ENCODE data around the gene RPL9. TPM values are rescaled to one million over a fixed set of nuclear protein-coding genes. Genes with fewer than 3 reads are reported as not detected.

Gene RPL9
- total and polyA plus RNA-seq, 2 experiments from 2014 or later, result 2,522 to 4,044 TPM

- Histone ChIP-seq H3K4me1 (ENCODE audit: insufficient read depth) (no peaks in the 10 kb centered on the region), H2AFZ (no peak overlapping the region), H3K4me2 (no peak overlapping the region), H3F3A (replicated peaks; ENCODE audit: low read depth) (no peaks in the 10 kb centered on the region), H3K27me3 (ENCODE audit: insufficient read depth) (no peaks in the 10 kb centered on the region), H3K9me2 (ENCODE audit: insufficient read depth) (no peaks in the 10 kb centered on the region), H4K20me1 (replicated peaks; ENCODE audit: insufficient read depth) (no peaks in the 10 kb centered on the region), H3K27ac (ENCODE audit: low read depth) (no peak overlapping the region), H3K79me2 (replicated peaks; ENCODE audit: insufficient read depth) (no peaks in the 10 kb centered on the region), H3K36me3 (ENCODE audit: insufficient read depth) (no peaks in the 10 kb centered on the region), H3K4me3 (no peak overlapping the region)
- Mint-ChIP-seq H3K36me3 (ENCODE audit: low read depth) (no peaks in the 10 kb centered on the region), H3K4me3 (no peak overlapping the region), H3K27me3 (ENCODE audit: insufficient read depth, low read depth, poor library complexity) (peaks cover 2% of the 10 kb centered on the region), H3K9me3 (no peaks in the 10 kb centered on the region), H3K27ac (no peak overlapping the region; the same call in 1 of the 2 replicates), H3K4me1 (no peaks in the 10 kb centered on the region)
- TF ChIP-seq EZH2 (IDR thresholded peaks at IDR 0.05; ENCODE audit: low read depth, unreplicated experiment), result no peak
- TF ChIP-seq POLR2AphosphoS5 (IDR thresholded peaks at IDR 0.05; ENCODE audit: low read depth), result no peak
- TF ChIP-seq, protein P1, sequence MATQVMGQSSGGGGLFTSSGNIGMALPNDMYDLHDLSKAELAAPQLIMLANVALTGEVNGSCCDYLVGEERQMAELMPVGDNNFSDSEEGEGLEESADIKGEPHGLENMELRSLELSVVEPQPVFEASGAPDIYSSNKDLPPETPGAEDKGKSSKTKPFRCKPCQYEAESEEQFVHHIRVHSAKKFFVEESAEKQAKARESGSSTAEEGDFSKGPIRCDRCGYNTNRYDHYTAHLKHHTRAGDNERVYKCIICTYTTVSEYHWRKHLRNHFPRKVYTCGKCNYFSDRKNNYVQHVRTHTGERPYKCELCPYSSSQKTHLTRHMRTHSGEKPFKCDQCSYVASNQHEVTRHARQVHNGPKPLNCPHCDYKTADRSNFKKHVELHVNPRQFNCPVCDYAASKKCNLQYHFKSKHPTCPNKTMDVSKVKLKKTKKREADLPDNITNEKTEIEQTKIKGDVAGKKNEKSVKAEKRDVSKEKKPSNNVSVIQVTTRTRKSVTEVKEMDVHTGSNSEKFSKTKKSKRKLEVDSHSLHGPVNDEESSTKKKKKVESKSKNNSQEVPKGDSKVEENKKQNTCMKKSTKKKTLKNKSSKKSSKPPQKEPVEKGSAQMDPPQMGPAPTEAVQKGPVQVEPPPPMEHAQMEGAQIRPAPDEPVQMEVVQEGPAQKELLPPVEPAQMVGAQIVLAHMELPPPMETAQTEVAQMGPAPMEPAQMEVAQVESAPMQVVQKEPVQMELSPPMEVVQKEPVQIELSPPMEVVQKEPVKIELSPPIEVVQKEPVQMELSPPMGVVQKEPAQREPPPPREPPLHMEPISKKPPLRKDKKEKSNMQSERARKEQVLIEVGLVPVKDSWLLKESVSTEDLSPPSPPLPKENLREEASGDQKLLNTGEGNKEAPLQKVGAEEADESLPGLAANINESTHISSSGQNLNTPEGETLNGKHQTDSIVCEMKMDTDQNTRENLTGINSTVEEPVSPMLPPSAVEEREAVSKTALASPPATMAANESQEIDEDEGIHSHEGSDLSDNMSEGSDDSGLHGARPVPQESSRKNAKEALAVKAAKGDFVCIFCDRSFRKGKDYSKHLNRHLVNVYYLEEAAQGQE (IDR thresholded peaks at IDR 0.05; ENCODE audit: unreplicated experiment), result no peak
- TF ChIP-seq, protein P2, sequence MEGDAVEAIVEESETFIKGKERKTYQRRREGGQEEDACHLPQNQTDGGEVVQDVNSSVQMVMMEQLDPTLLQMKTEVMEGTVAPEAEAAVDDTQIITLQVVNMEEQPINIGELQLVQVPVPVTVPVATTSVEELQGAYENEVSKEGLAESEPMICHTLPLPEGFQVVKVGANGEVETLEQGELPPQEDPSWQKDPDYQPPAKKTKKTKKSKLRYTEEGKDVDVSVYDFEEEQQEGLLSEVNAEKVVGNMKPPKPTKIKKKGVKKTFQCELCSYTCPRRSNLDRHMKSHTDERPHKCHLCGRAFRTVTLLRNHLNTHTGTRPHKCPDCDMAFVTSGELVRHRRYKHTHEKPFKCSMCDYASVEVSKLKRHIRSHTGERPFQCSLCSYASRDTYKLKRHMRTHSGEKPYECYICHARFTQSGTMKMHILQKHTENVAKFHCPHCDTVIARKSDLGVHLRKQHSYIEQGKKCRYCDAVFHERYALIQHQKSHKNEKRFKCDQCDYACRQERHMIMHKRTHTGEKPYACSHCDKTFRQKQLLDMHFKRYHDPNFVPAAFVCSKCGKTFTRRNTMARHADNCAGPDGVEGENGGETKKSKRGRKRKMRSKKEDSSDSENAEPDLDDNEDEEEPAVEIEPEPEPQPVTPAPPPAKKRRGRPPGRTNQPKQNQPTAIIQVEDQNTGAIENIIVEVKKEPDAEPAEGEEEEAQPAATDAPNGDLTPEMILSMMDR (conservative IDR thresholded peaks at IDR 0.05; ENCODE audit: low read depth in 2 of 2), result no peak
- TF ChIP-seq JUNB (IDR thresholded peaks at IDR 0.05; ENCODE audit: unreplicated experiment), result no peak
- no peak for TF ChIP-seq CREB1 (CRISPR knock-in tag; IDR thresholded peaks at IDR 0.05; ENCODE audit: low read depth)
- TF ChIP-seq NANOG (IDR thresholded peaks at IDR 0.05; ENCODE audit: borderline replicate concordance), result no peak
- TF ChIP-seq STAT1 (IDR thresholded peaks at IDR 0.05; ENCODE audit: unreplicated experiment), result no peak
- no peak for TF ChIP-seq ZNF331 (CRISPR knock-in tag; IDR thresholded peaks at IDR 0.05; ENCODE audit: low read depth)
- no peak for TF ChIP-seq EZH2phosphoT487 (IDR thresholded peaks at IDR 0.05; ENCODE audit: unreplicated experiment)
- ATAC-seq (no peak), DNase-seq (ENCODE audit: low spot score) (no peak)
Measured at GRCh38 chr4:39427520-39428114, 31.1 kb downstream of the RPL9 start.

GRCh38 chr4:39426728-39427127, 32.0 kb downstream of the RPL9 start:
- H3K4me1 Mint-ChIP-seq, result no peaks in the 10 kb centered on the region
- no peaks in the 10 kb centered on the region for H3K4me1 ChIP-seq (ENCODE audit: insufficient read depth)
- H2AFZ ChIP-seq, result no peak overlapping the region
- H3K4me2 ChIP-seq, result no peak overlapping the region
- H3K79me2 ChIP-seq (replicated peaks; ENCODE audit: insufficient read depth), result no peaks in the 10 kb centered on the region
- H3K36me3 Mint-ChIP-seq (ENCODE audit: low read depth), result no peaks in the 10 kb centered on the region
- peaks cover 2% of the 10 kb centered on the region for H3K27me3 Mint-ChIP-seq (ENCODE audit: insufficient read depth, low read depth, poor library complexity)
- no peak for ATAC-seq
- H3K9me3 Mint-ChIP-seq, result no peaks in the 10 kb centered on the region
- H3K9me2 ChIP-seq (ENCODE audit: insufficient read depth), result no peaks in the 10 kb centered on the region
- no peak overlapping the region for H3K4me3 ChIP-seq
- no peaks in the 10 kb centered on the region for H3K36me3 ChIP-seq (ENCODE audit: insufficient read depth)
- no peak for DNase-seq (ENCODE audit: low spot score)
- H3K4me3 Mint-ChIP-seq, result no peak overlapping the region
- H3K27ac ChIP-seq (ENCODE audit: low read depth), result no peak overlapping the region
- H3K27me3 ChIP-seq (ENCODE audit: insufficient read depth), result no peaks in the 10 kb centered on the region
- H4K20me1 ChIP-seq (replicated peaks; ENCODE audit: insufficient read depth), result no peaks in the 10 kb centered on the region
- no peak overlapping the region for H3K27ac Mint-ChIP-seq
- no peaks in the 10 kb centered on the region for H3F3A ChIP-seq (replicated peaks; ENCODE audit: low read depth)
- TF ChIP-seq ZNF331 (CRISPR knock-in tag; IDR thresholded peaks at IDR 0.05; ENCODE audit: low read depth), result no peak
- TF ChIP-seq, protein P2 (conservative IDR thresholded peaks at IDR 0.05; ENCODE audit: low read depth in 2 of 2), result no peak
- no peak for TF ChIP-seq EZH2 (IDR thresholded peaks at IDR 0.05; ENCODE audit: low read depth, unreplicated experiment)
- TF ChIP-seq JUNB (IDR thresholded peaks at IDR 0.05; ENCODE audit: unreplicated experiment), result no peak
- TF ChIP-seq ZNF114 (CRISPR knock-in tag; IDR thresholded peaks at IDR 0.05), result no peak
- TF ChIP-seq, protein P1 (IDR thresholded peaks at IDR 0.05; ENCODE audit: unreplicated experiment), result no peak
- TF ChIP-seq STAT1 (IDR thresholded peaks at IDR 0.05; ENCODE audit: unreplicated experiment), result no peak
- no peak for TF ChIP-seq CREB1 (CRISPR knock-in tag; IDR thresholded peaks at IDR 0.05; ENCODE audit: low read depth)
- no peak for TF ChIP-seq POLR2AphosphoS5 (IDR thresholded peaks at IDR 0.05; ENCODE audit: low read depth)
- TF ChIP-seq NANOG (IDR thresholded peaks at IDR 0.05; ENCODE audit: borderline replicate concordance), result no peak

Data from GM23338 (cell line).